ENCODE results near the gene PREX1.
"Not testable (repeated sequence)": the region's sequence is repeated elsewhere in the genome, so short reads cannot be mapped to it uniquely, and the experiment has no call there.

Gene PREX1

GRCh38 chr20:48791014-48791413 is 36.8 kb downstream of the PREX1 start:
- no peak for DNase-seq

- DNase-seq, result no peak
Observed at GRCh38 chr20:48790473-48791003, 37.3 kb downstream of the PREX1 start.

GRCh38 chr20:48789781-48790472 is 37.9 kb downstream of the PREX1 start:
- no peak for DNase-seq

- peak; percentile 49 for DNase-seq
Observed at GRCh38 chr20:48789185-48789668, 38.6 kb downstream of the PREX1 start.

DNA sequence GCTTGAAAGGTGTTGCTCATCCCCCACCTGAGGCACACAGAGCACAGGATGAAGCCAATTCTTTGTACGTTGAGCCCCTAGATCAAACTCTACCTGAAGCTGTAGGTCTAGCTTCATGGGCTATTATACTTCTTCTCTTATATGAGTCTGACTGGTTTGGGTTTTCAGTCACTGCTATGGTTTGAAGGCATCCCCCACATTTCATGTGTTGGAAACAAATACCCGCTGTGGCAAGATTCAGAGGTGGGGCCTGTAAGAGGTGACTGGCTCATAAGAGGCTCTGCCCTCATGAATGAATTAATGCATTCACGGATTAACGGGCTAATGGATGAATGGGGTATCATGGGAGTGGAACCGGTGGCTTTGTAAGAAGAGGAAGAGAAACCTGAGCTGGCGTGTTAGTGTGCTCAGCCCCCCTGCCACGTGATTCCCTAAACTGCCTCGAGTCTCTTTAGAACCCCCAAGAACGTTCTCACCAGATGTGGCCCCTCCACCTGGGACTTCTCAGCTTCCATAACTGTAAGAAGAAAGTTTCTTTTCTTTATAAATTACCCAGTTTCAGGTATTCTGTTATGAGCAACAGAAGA is 39.2 kb downstream of the PREX1 start:
- no peak for DNase-seq

GRCh38 chr20:48787861-48788375 is 39.9 kb downstream of the PREX1 start:
- DNase-seq, result no peak

DNA sequence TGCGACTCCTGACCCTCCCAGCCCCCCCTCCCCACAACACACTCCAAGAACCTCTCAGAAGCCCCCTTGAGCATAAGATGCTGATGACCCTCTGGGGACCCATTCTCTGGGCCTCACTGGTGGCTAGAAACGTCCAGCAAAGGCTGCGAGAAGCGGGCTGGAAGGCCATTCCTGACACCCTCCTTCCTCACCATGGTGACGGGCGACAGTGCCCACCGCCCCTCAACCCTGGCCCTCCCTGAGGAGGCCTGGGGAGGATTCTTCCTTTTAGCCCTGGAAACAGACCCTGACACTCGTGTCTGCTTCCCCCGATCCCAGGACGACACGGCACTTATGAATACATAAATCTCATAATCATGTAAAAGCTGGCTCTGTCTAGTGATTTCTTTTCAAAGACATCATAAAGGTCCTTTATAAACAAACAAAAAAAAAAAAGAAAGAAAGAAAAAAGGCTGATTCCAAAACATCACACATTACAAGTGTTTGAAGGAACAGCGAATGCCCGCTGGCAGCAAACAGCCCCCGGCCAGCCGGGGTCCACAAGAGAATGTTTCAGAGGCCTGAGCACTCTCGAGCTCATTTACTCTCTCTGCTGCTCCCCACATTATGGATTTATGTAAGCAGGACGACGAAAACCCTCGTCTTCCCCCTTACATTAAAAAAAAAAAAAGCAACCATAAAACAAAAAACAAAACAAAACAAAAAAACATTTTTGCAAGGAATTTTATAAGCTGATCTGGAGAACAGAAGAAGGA is 40.7 kb downstream of the PREX1 start:
- DNase-seq, result no peak

- DNase-seq, result no peak
Observed at GRCh38 chr20:48785801-48786200, 42.0 kb downstream of the PREX1 start.

DNA sequence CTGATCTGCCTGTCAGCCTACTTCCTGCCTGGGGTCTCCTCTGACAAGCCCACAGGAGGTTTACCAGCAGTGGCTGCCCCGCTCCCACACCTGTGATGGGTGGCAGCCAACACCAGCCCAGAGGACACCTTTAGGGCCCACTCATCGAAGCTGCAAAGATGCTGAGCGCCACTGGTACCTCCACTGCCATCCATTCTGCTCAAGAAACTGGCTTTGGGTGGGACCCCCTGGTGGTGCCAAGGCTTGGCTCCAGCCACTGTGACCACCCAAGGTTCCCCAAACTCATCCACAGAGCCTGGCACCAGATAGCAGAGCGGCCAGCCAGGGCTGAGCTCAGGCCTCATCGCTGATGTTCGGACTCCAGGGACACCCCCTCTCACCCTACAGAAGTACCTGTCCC is 42.5 kb downstream of the PREX1 start:
- DNase-seq, result no peak

GRCh38 chr20:48784273-48784641 is 43.5 kb downstream of the PREX1 start:
- DNase-seq, result peak; percentile 46

- DNase-seq, result peak; percentile 56
Observed at GRCh38 chr20:48783533-48784272, 44.1 kb downstream of the PREX1 start.

DNA sequence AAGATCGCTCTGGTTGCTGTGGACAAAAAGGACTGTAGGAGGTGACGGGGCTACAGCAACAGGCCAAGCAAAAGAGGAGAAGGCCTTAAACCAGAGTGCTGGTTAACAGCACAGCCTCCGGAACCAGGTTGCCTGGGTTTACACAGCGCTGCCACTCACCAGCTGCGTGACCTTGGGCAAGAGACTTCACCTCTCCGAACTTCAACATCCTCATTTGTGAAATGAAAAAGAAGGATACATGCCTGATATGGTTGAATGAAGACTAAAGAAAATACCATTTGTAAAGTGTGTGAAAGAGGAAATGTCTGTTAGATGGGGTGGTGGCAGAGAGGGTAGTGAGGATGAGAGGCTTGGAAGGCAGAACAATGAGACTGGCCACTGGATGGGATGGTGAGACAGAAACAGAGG is 44.9 kb downstream of the PREX1 start:
- no peak for DNase-seq

GRCh38 chr20:48782053-48782452 is 45.7 kb downstream of the PREX1 start:
- DNase-seq, result no peak

- no peak for DNase-seq
Observed at GRCh38 chr20:48781634-48782033, 46.2 kb downstream of the PREX1 start.

DNA sequence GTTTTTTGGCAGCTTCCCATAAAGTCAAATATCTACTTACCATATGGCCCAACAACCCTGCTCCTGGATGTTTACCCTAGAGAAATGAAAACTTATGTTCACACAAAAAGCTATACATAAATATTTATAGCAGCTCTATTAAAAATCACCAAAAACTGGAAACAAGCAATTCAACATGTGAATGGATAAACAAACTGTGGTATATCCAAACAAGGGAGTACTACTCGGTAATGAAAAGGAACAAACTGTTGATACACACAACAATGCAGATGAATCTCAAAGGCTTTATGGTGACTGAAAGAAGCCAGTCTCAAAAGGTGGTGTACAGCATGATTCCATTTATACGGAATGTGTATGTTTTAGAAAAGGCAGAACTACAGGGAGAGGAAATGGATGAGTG is 48.4 kb downstream of the PREX1 start:
- no peak for DNase-seq

- DNase-seq, result no peak
Observed at GRCh38 chr20:48777821-48778220, 50.0 kb downstream of the PREX1 start.

DNA sequence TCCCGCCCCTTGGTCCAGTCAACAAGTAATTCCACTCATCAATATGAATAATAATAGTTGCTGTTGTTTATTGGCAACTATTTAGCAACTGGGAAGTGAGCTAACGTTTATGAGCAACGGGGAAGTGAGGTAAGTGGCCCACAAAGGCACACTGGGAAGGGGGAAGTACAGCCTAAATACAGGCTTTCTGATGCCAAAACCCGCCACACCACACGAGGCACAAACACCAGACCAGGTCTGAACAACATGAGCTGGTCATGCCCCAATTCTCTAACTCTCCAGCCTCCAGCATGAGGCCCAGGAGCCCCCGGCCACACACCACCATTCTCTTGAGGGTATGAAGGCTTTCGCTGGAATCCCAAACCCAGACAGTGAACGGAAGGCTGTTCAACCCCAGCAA is 50.8 kb downstream of the PREX1 start:
- DNase-seq, result no peak

DNA sequence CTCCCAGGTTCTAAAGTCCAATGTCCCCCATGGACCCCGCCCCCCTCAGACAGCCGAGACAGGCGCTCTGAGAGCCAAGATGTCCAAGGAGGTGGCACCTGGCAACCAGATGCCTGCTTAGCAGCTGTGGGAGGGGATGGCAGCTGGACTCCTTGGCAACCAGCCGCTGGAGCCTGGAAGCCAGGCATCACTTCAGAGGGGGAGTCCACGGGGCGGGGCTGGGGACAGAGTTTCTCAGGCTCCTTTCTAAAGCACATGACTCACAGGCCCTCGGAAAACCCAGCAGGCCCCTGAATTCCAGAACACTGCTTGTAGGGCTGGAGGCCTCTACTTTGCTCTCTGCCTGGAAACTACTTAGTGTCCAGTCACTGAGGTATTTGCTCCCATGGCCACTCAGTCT is 51.5 kb downstream of the PREX1 start:
- no peak for DNase-seq

- DNase-seq, result not testable (repeated sequence)
Observed at GRCh38 chr20:48775545-48775944, 52.3 kb downstream of the PREX1 start.

- no peak for DNase-seq
Observed at GRCh38 chr20:48774696-48775095, 53.1 kb downstream of the PREX1 start.

DNA sequence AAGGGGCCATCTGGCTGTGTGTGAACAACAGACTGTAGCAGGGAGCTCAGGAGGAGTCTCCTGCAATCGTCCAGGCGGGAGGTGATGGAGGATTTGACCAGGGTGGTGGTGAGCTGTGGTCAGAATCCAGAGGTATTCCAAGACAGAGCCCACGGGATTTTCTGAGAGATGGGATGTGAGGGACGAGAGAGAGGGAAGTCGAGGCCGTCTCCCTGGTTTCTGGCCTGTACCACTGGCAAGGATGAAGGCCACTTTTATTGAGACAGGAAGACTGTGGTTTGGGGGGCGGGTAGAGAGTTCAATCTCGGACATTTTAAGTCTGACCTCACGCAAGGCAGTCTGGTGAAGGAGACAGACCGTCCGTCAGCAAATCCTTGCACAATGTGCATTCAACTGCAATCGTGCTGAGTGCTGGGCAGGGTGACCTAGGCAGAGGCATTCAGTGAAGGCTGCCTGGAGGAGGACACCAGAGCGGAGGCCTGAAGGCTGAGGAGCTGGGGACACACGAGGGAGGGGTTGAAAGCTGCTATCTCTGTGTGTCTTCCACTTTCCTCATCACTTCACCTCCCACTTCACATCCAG is 53.9 kb downstream of the PREX1 start:
- DNase-seq, result no peak

DNA sequence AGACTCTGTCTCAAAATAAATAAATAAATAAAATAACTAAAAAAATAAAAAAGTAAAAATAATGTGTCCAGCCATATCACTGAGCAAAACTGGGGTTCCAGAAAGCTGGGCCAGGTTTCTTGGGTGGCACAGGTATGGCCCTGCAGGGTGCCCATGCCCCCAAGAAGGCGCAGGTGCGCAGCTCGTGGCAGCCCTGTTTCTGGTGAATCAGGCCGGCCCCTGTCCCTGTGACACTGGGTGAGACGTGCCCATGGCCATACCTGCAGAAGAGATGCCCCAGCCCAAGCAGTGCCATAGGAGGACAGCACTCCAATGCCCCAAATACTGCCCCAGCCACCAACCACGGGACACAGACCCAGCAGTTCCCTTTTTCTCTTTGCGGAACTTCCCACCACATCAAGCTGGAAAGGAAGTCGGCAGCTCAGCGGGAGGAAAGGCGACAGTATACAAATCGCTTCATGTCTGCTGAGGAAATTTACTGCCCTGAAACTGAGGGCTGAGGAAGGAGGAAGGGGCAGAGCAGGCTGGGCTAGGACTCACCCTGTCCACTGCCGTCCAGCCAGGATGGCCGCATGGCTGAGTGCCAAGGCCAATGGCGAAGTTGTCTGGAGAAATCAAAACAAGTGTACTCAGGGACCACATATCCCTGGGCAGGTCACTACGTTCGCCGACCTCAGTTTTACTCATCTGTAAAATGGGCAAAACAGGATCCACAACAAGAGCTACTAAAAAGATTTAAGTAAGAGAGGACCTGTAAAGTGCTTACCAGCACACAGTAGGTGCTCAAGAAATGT is 55.4 kb downstream of the PREX1 start:
- DNase-seq, result no peak
